HG03135 (cell line): Measurements from ENCODE around the gene GGTLC3.
"Not testable (repeated sequence)": the region's sequence is repeated elsewhere in the genome, so short reads cannot be mapped to it uniquely, and the experiment has no call there.

ENCODE experiments used
- ATAC-seq: cut with Tn5 transposase; IDR thresholded peaks from one replicate; pipeline ENCODE4 v1.9.1; 2021; ENCODE audit warnings: mild to moderate bottlenecking, moderate library complexity; ENCODE audit not compliant: unreplicated experiment

The GGTLC3 gene

GRCh38 chr22:18518061-18518460, at the start of gene GGTLC3:
TSS of gene GGTLC3 (minus strand) at chr22:18518161. CDS start at chr22:18517897, 264 bp downstream.
- ATAC-seq: not testable (repeated sequence)

DNA sequence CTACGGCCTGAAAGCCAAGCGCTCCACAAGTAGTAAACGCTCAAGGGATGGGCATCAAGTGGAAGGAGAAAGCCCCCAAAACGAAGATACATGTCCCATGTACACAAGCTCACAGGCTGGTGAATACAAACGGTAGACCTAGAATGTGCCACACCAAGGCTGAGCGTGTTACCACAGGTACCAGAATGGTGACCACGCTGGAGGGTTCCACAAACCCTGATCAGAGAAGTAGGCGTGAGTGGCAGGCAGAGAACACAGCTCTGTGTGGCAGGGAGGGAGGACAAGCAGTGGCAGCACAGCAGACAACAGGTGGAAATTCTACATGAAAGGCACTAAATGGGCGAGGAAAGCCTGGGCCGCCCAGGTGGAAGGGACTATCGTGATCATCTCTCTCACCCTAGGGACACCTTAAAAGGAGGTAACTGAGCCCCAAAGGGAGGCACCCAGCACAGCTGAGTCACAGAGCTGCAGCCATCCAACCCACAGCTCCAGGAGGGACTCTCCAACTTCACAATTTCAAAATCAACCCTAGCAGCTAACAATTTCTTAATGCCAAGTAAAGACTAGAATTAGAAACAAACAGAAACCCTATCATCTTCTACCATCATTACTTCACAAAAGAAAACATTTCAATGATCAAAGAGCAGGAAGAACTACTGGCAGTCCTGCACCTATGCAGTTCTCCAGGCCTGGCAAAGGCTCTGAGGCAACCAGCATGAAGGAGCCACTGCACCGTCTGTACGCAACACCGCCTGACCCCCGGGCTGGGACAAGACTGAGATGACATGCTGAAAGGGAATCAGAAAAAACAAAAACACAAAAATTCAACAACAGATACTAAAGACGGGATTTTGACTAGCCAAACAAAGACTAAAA, 42.4 kb upstream of the GGTLC3 start:
- ATAC-seq: not testable (repeated sequence)

GRCh38 chr22:18558939-18559338, 41.0 kb upstream of the GGTLC3 start:
- not testable (repeated sequence) for ATAC-seq

DNA sequence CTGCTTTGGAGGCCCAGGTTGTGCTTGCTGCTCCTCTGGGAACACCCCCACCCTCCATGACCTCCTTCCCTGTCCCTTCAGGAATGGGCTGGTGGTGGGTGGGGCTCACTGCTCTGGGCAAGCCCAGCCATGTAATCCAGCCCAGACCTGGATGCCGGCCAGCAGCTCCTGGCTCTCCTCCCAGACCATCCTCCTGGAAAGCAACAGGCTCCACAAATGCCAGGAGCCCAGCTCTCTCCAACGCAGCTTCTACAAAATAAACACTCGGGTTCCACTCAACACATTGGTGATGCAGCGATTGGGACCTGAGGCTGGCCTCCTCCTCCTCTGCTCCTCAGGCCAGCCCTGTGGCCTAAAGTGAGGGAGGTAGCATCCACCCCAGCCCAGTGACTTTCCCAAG, 40.6 kb upstream of the GGTLC3 start:
- not testable (repeated sequence) for ATAC-seq

- ATAC-seq: not testable (repeated sequence)
Measured at GRCh38 chr22:18554280-18555256, 36.6 kb upstream of the GGTLC3 start.

- ATAC-seq: not testable (repeated sequence)
Measured at GRCh38 chr22:18552839-18553597, 35.1 kb upstream of the GGTLC3 start.

- ATAC-seq: not testable (repeated sequence)
Measured at GRCh38 chr22:18551046-18551445, 33.1 kb upstream of the GGTLC3 start.

GRCh38 chr22:18549458-18550179, 31.7 kb upstream of the GGTLC3 start:
- ATAC-seq: not testable (repeated sequence)

- ATAC-seq: not testable (repeated sequence)
Measured at GRCh38 chr22:18544615-18545014, 26.7 kb upstream of the GGTLC3 start.

DNA sequence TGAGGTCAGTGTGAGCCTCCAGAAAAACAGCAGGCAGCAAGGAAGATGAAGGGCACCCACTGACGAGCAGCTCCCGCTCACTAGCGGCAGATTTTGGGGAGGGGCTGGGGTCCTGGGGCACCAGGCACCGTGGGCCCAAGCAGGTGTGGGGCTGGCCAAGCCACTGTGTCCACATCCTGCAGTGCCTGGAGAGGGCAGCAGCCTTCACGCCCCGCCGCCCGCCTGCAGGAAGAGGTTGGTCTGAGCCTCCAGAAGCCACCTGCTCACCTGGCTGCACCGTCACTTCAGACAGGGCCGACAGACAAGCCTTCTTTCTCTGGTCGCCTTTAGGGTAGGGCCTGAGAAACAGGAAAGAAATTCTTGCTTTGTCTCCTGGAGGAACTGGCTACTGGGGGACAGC, 25.4 kb upstream of the GGTLC3 start:
- not testable (repeated sequence) for ATAC-seq

DNA sequence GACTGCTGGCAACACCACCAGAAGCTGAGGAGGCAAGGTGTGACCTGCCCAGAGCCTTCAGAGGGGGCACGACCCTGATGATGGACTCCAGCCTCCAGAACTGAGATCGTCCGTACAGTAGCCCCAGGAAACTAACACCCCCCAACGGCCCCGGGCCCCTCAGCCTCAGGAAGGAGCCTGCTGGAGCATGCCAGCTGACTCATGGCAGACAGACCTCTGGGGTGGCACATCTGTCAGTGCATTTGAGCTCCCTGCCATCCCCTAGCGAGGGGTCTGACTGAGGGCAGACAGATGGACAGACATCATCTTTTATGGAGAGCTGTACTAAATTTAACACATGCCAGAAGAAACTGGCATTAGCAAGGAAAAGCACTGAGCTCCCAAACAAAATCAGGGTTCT, 22.0 kb upstream of the GGTLC3 start:
- not testable (repeated sequence) for ATAC-seq

DNA sequence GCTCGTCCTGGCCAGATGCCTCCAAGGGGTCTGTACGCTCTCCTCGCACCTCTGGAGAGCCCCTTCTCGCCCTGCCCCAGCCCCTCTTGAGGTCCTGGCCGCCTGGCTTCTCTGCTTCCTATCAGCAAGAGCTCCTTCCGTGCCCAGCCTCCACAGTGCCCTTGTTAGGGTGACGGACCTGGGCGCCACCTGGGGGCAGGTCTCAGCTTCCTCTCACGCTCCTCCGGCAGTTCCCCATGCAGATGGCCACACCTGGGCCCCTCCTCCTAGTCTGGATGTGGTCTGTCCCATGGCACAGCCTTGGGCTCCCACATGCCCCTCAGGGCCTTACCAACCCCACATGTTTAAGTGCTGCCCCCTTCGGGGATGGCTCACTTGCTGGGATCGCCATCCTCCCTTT, 16.4 kb upstream of the GGTLC3 start:
- not testable (repeated sequence) for ATAC-seq

- ATAC-seq: not testable (repeated sequence)
Measured at GRCh38 chr22:18533633-18534032, 15.7 kb upstream of the GGTLC3 start.

DNA sequence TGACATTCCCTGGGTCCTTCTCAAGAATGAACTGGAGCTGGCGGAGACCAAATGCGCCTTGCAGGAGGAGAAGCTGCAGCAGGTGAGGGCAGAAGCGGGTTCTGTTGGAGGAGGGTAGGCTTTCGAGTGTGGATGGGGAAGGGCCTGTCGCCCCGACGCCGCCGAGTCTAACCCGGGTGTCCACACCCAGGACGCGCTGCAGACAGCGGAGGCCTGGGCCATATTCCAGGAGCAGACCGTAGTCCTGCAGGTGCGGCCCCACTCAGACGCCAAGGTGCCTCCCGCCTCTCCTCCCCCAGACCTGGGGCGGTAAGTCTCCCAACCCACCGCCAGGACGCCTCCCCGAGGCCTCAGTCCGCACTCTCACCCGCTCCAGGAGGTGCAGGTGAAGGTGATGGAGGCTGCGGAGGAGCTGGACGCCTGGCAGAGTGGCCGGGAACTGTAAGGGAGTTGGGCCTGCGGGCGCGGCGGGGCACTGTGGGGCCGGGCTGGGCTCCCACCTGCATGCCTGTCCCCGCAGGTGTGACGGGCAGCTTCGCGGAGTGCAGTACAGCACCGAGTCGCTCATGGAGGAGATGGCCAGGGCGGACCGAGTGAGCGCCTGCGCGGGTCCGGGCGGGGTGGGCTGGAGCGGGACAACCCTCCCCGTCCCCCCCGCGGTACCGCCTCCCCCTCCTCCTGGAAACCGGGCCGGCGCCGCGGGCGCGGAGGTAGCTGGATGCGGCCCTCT, 11.6 kb upstream of the GGTLC3 start:
- peak; percentile 21 for ATAC-seq

DNA sequence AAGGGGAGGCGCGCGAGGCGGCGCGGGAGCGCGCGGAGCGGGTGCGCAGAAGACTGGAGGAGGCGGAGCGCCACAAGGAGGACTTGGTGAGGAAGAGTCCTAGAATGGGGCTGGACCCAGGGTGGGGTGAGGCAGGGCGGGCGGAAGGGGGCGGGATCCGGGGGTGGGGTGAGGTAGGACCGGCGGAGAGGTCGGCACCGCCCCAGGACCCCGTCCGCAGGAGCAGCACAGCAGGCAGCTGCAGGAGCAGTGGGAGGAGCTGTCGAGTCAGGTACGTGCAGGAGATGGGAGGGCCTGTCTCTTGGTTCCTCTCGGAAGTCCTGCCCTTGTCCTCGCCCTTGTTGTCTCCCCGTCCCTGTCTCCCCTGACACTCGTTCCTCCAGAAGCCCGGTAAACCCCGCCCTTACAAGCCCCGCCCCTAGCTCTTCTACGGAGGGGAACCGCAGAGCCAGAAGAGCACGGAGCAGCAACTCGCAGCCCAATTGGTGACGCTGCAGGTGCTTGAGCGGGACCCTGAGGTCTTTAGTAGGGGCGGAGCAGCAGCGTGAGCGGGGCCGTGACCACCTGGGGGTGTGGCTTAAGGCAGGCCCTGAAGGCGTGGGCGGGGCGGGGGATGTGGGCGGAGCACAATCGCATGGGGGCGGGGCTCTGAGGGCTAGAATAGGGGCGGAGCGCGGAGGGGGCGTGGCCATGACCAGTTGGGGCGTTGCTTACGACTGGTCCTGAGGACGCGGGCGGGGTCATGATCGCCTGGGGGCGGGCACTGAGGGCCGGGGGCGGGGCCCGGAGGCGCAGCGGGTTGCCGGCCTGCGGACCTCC, 10.8 kb upstream of the GGTLC3 start:
- peak; percentile 72 for ATAC-seq

- ATAC-seq: peak; percentile 21
Measured at GRCh38 chr22:18527752-18528596, 10.0 kb upstream of the GGTLC3 start, which contains the start of gene TMEM191B. TSS of gene TMEM191B (plus strand) at chr22:18527802. CDS start at chr22:18527981, 179 bp downstream.

- not testable (repeated sequence) for ATAC-seq
Measured at GRCh38 chr22:18523328-18523727, 5.4 kb upstream of the GGTLC3 start.
